HEK293 (cell line): ENCODE data around the gene PIGZ.

Experiments
- BCL11B ChIP-seq: fragments of 450-650 bp; formaldehyde crosslinking; IDR thresholded peaks from 2 replicates; pipeline ENCODE4 v1.5.1; 2016; ENCODE audit warnings: low read depth, missing biosample characterization, missing genetic modification characterization
- CTCF ChIP-seq: fragments of 450-650 bp; formaldehyde crosslinking; IDR thresholded peaks from 2 replicates; pipeline ENCODE4 v1.5.1; 2016; ENCODE audit warnings: missing biosample characterization, missing genetic modification characterization
- ELK4 ChIP-seq: IDR thresholded peaks from 2 replicates; pipeline ENCODE4 v1.6.1; 2011; ENCODE audit warnings: mild to moderate bottlenecking, low read depth, low read length, borderline replicate concordance
- PBX3 ChIP-seq: sonication (generic); formaldehyde crosslinking; IDR thresholded peaks from 2 replicates; pipeline ENCODE4 v1.8.1; 2022; ENCODE audit warnings: mild to moderate bottlenecking, moderate library complexity, missing genetic modification reagents
- PRDM10 ChIP-seq: fragments of 450-650 bp; formaldehyde crosslinking; IDR thresholded peaks from 2 replicates; pipeline ENCODE4 v1.5.1; 2016; ENCODE audit warnings: missing biosample characterization, missing genetic modification characterization
- PRDM4 ChIP-seq: fragments of 450-650 bp; formaldehyde crosslinking; IDR thresholded peaks from 2 replicates; pipeline ENCODE4 v1.5.1; 2017; ENCODE audit warnings: missing biosample characterization, missing genetic modification characterization
- TSHZ1 ChIP-seq: fragments of 450-650 bp; formaldehyde crosslinking; IDR thresholded peaks from 2 replicates; pipeline ENCODE4 v1.5.1; 2016; ENCODE audit warnings: missing biosample characterization, missing genetic modification characterization, borderline replicate concordance
- YY1 ChIP-seq: fragments of 450-650 bp; formaldehyde crosslinking; IDR thresholded peaks from 2 replicates; pipeline ENCODE4 v1.5.1; 2018; ENCODE audit warnings: missing biosample characterization, missing genetic modification characterization
- ZBTB7A ChIP-seq: fragments of 450-650 bp; formaldehyde crosslinking; IDR thresholded peaks from 2 replicates; pipeline ENCODE4 v1.5.1; 2016; ENCODE audit warnings: low read depth, missing biosample characterization, missing genetic modification characterization
- ZNF324 ChIP-seq: fragments of 450-650 bp; formaldehyde crosslinking; IDR thresholded peaks from 2 replicates; pipeline ENCODE4 v1.5.1; 2016; ENCODE audit warnings: missing biosample characterization, missing genetic modification characterization
- ZNF404 ChIP-seq: fragments of 450-650 bp; formaldehyde crosslinking; IDR thresholded peaks from 2 replicates; pipeline ENCODE4 v1.5.1; 2017; ENCODE audit warnings: missing biosample characterization, missing genetic modification characterization
- ZNF549 ChIP-seq: fragments of 450-650 bp; IDR thresholded peaks from 2 replicates; pipeline ENCODE4 v1.5.1; 2018; ENCODE audit warnings: missing biosample characterization, missing genetic modification characterization, mild to moderate bottlenecking, inconsistent platforms, moderate library complexity
- ZNF776 ChIP-seq: fragments of 450-650 bp; formaldehyde crosslinking; IDR thresholded peaks from 2 replicates; pipeline ENCODE4 v1.5.0; 2017; ENCODE audit warnings: missing biosample characterization, missing genetic modification characterization, borderline replicate concordance
- ZSCAN4 ChIP-seq: fragments of 450-650 bp; formaldehyde crosslinking; IDR thresholded peaks from 2 replicates; pipeline ENCODE4 v1.5.1; 2017; ENCODE audit warnings: missing biosample characterization, missing genetic modification characterization

- TF ChIP-seq ZNF776 (tag by site-specific recombination), result no peak
- TF ChIP-seq CTCF (tag by site-specific recombination), result no peak
- no peak for TF ChIP-seq BCL11B
- no peak for TF ChIP-seq ZNF404
- no peak for TF ChIP-seq PBX3 (CRISPR knock-in tag)
- TF ChIP-seq PRDM10, result no peak
- TF ChIP-seq ELK4, result no peak
- TF ChIP-seq PRDM4, result no peak
- TF ChIP-seq ZNF549 (tag by site-specific recombination), result no peak
- TF ChIP-seq ZBTB7A (tag by site-specific recombination), result no peak
- TF ChIP-seq ZNF324, result no peak
- TF ChIP-seq TSHZ1 (tag by site-specific recombination), result no peak
- no peak for TF ChIP-seq YY1
- no peak for TF ChIP-seq ZSCAN4
Observed at GRCh38 chr3:196936288-196936687, 32.3 kb downstream of the PIGZ start.
